GM23338 (cell line): ENCODE data around the gene ZSCAN5B.

ENCODE experiments used
- CREB1 ChIP-seq: fragments of 250-450 bp; sonication (Bioruptor Pico); IDR thresholded peaks from 2 replicates; pipeline ENCODE4 v1.5.0; 2020; ENCODE audit warnings: low read depth, mild to moderate bottlenecking, moderate library complexity
- EZH2 ChIP-seq: fragments of 200-600 bp; sonication (generic); IDR thresholded peaks from one replicate; pipeline ENCODE4 v1.8.0; 2017; ENCODE audit warnings: antibody characterized with exemption, mild to moderate bottlenecking, low read depth; ENCODE audit not compliant: unreplicated experiment
- JUNB ChIP-seq: IDR thresholded peaks from one replicate; pipeline ENCODE4 v1.6.1; 2016; ENCODE audit warnings: antibody characterized with exemption; ENCODE audit not compliant: unreplicated experiment
- NANOG ChIP-seq: IDR thresholded peaks from 2 replicates; pipeline ENCODE4 v1.6.1; 2016; ENCODE audit warnings: antibody characterized with exemption, borderline replicate concordance
- TF ChIP-seq, protein P1 (sequence below), 2 experiments: fragments of 200-600 bp in 1 of 2; sonication (generic) in 1 of 2; conservative IDR thresholded peaks; 2 replicates each; pipeline versions ENCODE4 v1.5.1 to v1.6.1; 2016 to 2017; ENCODE audit warnings: antibody characterized with exemption in 2 of 2, low read depth in 2 of 2, mild to moderate bottlenecking in 2 of 2, moderate library complexity in 1 of 2
- TF ChIP-seq, protein P2 (sequence below): IDR thresholded peaks from one replicate; pipeline ENCODE4 v1.6.1; 2018; ENCODE audit warnings: antibody characterized with exemption; ENCODE audit not compliant: unreplicated experiment

DNA sequence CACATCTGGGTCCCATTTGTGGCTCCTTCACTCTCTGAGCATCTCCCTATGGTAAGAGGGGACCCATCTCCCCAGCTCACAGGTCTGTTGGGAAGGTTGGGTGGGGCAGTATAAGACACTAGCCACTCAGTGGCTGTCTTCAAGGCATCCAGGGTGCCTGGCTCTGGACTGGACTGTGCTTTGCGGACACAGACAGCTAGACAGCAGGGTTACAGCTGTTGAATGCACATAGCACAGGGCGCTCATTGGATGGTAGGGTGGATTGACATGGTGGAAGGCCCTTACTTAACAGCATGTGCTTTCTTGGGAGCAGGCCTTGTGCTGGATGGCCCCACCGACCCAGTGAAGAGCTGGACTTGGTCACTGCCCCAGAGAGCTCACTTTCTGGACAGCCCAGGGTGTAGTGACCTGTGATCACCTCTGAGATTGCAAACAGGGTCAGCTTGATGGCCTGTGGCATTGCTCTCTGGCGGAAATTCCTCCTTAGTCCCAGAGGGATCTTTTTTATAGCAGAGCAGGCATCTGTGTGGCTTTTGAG lies 54.6 kb downstream of the ZSCAN5B start:
- TF ChIP-seq JUNB (no peak), CREB1 (CRISPR knock-in tag) (no peak), NANOG (no peak), EZH2 (no peak)
- TF ChIP-seq, protein P1, sequence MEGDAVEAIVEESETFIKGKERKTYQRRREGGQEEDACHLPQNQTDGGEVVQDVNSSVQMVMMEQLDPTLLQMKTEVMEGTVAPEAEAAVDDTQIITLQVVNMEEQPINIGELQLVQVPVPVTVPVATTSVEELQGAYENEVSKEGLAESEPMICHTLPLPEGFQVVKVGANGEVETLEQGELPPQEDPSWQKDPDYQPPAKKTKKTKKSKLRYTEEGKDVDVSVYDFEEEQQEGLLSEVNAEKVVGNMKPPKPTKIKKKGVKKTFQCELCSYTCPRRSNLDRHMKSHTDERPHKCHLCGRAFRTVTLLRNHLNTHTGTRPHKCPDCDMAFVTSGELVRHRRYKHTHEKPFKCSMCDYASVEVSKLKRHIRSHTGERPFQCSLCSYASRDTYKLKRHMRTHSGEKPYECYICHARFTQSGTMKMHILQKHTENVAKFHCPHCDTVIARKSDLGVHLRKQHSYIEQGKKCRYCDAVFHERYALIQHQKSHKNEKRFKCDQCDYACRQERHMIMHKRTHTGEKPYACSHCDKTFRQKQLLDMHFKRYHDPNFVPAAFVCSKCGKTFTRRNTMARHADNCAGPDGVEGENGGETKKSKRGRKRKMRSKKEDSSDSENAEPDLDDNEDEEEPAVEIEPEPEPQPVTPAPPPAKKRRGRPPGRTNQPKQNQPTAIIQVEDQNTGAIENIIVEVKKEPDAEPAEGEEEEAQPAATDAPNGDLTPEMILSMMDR (conservative IDR thresholded peaks at IDR 0.05; ENCODE audit: low read depth in 2 of 2) = no peak
- TF ChIP-seq, protein P2, sequence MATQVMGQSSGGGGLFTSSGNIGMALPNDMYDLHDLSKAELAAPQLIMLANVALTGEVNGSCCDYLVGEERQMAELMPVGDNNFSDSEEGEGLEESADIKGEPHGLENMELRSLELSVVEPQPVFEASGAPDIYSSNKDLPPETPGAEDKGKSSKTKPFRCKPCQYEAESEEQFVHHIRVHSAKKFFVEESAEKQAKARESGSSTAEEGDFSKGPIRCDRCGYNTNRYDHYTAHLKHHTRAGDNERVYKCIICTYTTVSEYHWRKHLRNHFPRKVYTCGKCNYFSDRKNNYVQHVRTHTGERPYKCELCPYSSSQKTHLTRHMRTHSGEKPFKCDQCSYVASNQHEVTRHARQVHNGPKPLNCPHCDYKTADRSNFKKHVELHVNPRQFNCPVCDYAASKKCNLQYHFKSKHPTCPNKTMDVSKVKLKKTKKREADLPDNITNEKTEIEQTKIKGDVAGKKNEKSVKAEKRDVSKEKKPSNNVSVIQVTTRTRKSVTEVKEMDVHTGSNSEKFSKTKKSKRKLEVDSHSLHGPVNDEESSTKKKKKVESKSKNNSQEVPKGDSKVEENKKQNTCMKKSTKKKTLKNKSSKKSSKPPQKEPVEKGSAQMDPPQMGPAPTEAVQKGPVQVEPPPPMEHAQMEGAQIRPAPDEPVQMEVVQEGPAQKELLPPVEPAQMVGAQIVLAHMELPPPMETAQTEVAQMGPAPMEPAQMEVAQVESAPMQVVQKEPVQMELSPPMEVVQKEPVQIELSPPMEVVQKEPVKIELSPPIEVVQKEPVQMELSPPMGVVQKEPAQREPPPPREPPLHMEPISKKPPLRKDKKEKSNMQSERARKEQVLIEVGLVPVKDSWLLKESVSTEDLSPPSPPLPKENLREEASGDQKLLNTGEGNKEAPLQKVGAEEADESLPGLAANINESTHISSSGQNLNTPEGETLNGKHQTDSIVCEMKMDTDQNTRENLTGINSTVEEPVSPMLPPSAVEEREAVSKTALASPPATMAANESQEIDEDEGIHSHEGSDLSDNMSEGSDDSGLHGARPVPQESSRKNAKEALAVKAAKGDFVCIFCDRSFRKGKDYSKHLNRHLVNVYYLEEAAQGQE = no peak
